K562 (cell line): ENCODE data around the gene GP1BA. TPM values are rescaled to one million over a fixed set of nuclear protein-coding genes. Genes with fewer than 3 reads are reported as not detected.
A peak's percentile ranks its signal among the peaks of the same experiment; 100 is the strongest.

ENCODE experiments used
- ATF7 ChIP-seq: fragments of 450-650 bp; IDR thresholded peaks from 2 replicates; pipeline ENCODE4 v1.7.1; 2014; ENCODE audit warnings: mild to moderate bottlenecking, moderate library complexity
- C11orf30 ChIP-seq: fragments of 450-650 bp; IDR thresholded peaks from 2 replicates; pipeline ENCODE4 v1.6.1; 2016; ENCODE audit warnings: low read depth, mild to moderate bottlenecking
- CSDE1 ChIP-seq, 2 experiments: fragments of 450-650 bp; IDR thresholded peaks; 2 replicates each; pipeline ENCODE4 v1.6.1; 2016; ENCODE audit warnings: mild to moderate bottlenecking in 1 of 2
- POLR2B ChIP-seq: fragments of 450-650 bp; IDR thresholded peaks from 2 replicates; pipeline ENCODE4 v1.6.1; 2018; ENCODE audit warnings: low read depth; ENCODE audit not compliant: partially characterized antibody
- RAD51 ChIP-seq: fragments of 450-650 bp; IDR thresholded peaks from 2 replicates; pipeline ENCODE4 v1.7.1; 2016; ENCODE audit warnings: low read depth, mild to moderate bottlenecking, borderline replicate concordance
- SMAD1 ChIP-seq: fragments of 150-350 bp; IDR thresholded peaks from 2 replicates; pipeline ENCODE4 v1.6.1; 2014; ENCODE audit warnings: low read length, low read depth; ENCODE audit not compliant: partially characterized antibody
- TARDBP ChIP-seq: fragments of 450-650 bp; IDR thresholded peaks from 2 replicates; pipeline ENCODE4 v1.6.1; 2016
- TSC22D4 ChIP-seq: fragments of 450-650 bp; IDR thresholded peaks from 2 replicates; pipeline ENCODE4 v1.6.1; 2016; ENCODE audit warnings: missing genetic modification characterization, missing biosample characterization, control low read depth
- YY1 ChIP-seq, 3 experiments: IDR thresholded peaks; 2 replicates each; pipeline ENCODE4 v1.6.1; 2011; ENCODE audit warnings: low read length in 2 of 3, mild to moderate bottlenecking in 2 of 3, moderate library complexity in 2 of 3, borderline replicate concordance in 1 of 3, control low read depth in 1 of 3, low read depth in 1 of 3; ENCODE audit not compliant: insufficient read depth in 3 of 3, insufficient replicate concordance in 2 of 3, control insufficient read depth in 1 of 3, insufficient read length in 1 of 3; ENCODE audit errors: extremely low read depth in 1 of 3
- ZNF586 ChIP-seq: fragments of 450-650 bp; formaldehyde crosslinking; conservative IDR thresholded peaks from 2 replicates; pipeline ENCODE4 v1.4.0; 2020; ENCODE audit warnings: mild to moderate bottlenecking, moderate library complexity
- polyA plus RNA-seq, 8 experiments: library from polyadenylated mRNA; depleted of rRNA in 4 of 8; stranded (reverse) in 5 of 8; unstranded in 3 of 8; fragments of >200 nt; fragmentation: Nextera tagmentation in 2 of 8; fragmentation: Illumina TruSeq in 1 of 8; extraction: Ambion mirVana in 2 of 8; extraction: Trizol in 1 of 8; gene quantifications; 2 replicates each; pipeline versions ENCODE4 v1.2.1 to v1.2.3, GENCODE V29; 2011 to 2014; ENCODE audit warnings: inconsistent platforms in 1 of 8, missing spikeins in 1 of 8
- total RNA-seq, 7 experiments: library from RNA; depleted of rRNA in 6 of 7; stranded (reverse); fragments of >200 nt in 6 of 7; fragmentation: Illumina TruSeq in 2 of 7; extraction: Trizol in 2 of 7; gene quantifications; 2 replicates each; pipeline versions ENCODE4 v1.2.1 to v1.2.3, GENCODE V29; 2011 to 2021; ENCODE audit warnings: low replicate concordance in 1 of 7
- TF ChIP-seq, protein P1 (sequence below): fragments of 450-650 bp; IDR thresholded peaks from 2 replicates; pipeline ENCODE4 v1.6.1; 2016; ENCODE audit warnings: mild to moderate bottlenecking, moderate library complexity
- TF ChIP-seq, protein P2 (sequence below): sonication (generic); formaldehyde crosslinking; IDR thresholded peaks from 2 replicates; pipeline ENCODE4 v1.8.0; 2022; ENCODE audit warnings: missing genetic modification reagents, mild to moderate bottlenecking, moderate library complexity, borderline replicate concordance

GP1BA gene
- total and polyA plus RNA-seq, 9 of the 15 experiments (the other 6 are each of a cell fraction or from before 2014, with no cell fraction given), result 0.01 TPM; not detected in 8

DNA sequence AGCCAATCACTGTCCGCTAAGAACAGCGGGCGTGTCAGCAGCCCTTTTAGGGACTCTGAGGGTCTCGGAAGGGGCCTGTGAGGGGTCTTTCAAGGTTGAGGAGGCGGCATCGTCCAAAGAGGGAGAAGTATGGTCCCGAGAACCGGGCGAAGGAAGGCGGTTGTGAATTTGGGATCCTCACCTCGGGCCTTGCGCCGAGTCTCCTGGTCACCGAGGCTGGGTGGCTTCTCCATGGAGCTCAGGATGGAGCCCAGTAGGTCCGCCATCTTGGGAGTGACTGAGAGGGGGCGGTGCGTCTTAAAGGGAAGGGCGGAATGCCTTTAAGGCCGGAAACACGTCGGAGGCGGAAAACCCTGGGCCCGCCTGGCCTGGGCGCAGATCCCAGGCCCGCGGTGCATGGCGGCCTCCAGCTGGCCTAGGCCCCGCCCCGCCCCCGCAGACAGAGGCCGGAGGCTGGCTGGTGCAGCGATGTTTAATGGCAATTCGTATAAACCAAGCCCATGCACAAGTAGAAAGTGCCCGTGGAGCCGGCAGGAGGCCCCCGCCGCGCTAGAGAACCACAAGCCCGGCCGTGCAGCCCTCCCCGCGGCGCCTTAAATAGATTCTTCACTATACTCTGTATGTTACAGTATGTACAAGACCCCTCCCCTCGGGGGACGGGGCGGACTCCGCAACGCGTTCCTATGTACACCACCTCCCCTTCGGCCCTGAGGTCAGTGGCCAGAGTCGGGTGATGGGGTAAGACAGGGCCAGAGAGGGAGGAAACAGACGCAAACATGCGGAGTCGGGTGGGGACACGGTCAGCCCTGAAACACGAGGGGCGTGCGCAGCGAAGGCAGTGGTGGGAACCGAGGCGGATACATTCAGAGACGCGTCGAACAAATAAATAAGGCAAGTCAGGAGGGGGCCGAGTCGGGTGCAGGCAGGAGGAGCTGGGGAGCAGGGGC lies 35.7 kb downstream of the GP1BA start, which contains the start of gene SPAG7 (continued):
- TF ChIP-seq ZNF586, result no peak
- 0 out of 2 replicates have a peak, but pooled peaks have one; percentile 62 for TF ChIP-seq ATF7
- TF ChIP-seq TARDBP, result no peak
- peak; percentile 56; the same call in 1 of the 2 replicates for TF ChIP-seq C11orf30
- peak; percentile 78 for TF ChIP-seq POLR2B
- TF ChIP-seq TSC22D4 (tag), result no peak
- no peak for TF ChIP-seq CSDE1 (IDR thresholded peaks at IDR 0.05)
- TF ChIP-seq, protein P1, sequence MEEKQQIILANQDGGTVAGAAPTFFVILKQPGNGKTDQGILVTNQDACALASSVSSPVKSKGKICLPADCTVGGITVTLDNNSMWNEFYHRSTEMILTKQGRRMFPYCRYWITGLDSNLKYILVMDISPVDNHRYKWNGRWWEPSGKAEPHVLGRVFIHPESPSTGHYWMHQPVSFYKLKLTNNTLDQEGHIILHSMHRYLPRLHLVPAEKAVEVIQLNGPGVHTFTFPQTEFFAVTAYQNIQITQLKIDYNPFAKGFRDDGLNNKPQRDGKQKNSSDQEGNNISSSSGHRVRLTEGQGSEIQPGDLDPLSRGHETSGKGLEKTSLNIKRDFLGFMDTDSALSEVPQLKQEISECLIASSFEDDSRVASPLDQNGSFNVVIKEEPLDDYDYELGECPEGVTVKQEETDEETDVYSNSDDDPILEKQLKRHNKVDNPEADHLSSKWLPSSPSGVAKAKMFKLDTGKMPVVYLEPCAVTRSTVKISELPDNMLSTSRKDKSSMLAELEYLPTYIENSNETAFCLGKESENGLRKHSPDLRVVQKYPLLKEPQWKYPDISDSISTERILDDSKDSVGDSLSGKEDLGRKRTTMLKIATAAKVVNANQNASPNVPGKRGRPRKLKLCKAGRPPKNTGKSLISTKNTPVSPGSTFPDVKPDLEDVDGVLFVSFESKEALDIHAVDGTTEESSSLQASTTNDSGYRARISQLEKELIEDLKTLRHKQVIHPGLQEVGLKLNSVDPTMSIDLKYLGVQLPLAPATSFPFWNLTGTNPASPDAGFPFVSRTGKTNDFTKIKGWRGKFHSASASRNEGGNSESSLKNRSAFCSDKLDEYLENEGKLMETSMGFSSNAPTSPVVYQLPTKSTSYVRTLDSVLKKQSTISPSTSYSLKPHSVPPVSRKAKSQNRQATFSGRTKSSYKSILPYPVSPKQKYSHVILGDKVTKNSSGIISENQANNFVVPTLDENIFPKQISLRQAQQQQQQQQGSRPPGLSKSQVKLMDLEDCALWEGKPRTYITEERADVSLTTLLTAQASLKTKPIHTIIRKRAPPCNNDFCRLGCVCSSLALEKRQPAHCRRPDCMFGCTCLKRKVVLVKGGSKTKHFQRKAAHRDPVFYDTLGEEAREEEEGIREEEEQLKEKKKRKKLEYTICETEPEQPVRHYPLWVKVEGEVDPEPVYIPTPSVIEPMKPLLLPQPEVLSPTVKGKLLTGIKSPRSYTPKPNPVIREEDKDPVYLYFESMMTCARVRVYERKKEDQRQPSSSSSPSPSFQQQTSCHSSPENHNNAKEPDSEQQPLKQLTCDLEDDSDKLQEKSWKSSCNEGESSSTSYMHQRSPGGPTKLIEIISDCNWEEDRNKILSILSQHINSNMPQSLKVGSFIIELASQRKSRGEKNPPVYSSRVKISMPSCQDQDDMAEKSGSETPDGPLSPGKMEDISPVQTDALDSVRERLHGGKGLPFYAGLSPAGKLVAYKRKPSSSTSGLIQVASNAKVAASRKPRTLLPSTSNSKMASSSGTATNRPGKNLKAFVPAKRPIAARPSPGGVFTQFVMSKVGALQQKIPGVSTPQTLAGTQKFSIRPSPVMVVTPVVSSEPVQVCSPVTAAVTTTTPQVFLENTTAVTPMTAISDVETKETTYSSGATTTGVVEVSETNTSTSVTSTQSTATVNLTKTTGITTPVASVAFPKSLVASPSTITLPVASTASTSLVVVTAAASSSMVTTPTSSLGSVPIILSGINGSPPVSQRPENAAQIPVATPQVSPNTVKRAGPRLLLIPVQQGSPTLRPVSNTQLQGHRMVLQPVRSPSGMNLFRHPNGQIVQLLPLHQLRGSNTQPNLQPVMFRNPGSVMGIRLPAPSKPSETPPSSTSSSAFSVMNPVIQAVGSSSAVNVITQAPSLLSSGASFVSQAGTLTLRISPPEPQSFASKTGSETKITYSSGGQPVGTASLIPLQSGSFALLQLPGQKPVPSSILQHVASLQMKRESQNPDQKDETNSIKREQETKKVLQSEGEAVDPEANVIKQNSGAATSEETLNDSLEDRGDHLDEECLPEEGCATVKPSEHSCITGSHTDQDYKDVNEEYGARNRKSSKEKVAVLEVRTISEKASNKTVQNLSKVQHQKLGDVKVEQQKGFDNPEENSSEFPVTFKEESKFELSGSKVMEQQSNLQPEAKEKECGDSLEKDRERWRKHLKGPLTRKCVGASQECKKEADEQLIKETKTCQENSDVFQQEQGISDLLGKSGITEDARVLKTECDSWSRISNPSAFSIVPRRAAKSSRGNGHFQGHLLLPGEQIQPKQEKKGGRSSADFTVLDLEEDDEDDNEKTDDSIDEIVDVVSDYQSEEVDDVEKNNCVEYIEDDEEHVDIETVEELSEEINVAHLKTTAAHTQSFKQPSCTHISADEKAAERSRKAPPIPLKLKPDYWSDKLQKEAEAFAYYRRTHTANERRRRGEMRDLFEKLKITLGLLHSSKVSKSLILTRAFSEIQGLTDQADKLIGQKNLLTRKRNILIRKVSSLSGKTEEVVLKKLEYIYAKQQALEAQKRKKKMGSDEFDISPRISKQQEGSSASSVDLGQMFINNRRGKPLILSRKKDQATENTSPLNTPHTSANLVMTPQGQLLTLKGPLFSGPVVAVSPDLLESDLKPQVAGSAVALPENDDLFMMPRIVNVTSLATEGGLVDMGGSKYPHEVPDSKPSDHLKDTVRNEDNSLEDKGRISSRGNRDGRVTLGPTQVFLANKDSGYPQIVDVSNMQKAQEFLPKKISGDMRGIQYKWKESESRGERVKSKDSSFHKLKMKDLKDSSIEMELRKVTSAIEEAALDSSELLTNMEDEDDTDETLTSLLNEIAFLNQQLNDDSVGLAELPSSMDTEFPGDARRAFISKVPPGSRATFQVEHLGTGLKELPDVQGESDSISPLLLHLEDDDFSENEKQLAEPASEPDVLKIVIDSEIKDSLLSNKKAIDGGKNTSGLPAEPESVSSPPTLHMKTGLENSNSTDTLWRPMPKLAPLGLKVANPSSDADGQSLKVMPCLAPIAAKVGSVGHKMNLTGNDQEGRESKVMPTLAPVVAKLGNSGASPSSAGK, result peak; percentile 84
- no peak for TF ChIP-seq RAD51
- TF ChIP-seq, protein P2, sequence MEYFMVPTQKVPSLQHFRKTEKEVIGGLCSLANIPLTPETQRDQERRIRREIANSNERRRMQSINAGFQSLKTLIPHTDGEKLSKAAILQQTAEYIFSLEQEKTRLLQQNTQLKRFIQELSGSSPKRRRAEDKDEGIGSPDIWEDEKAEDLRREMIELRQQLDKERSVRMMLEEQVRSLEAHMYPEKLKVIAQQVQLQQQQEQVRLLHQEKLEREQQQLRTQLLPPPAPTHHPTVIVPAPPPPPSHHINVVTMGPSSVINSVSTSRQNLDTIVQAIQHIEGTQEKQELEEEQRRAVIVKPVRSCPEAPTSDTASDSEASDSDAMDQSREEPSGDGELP (CRISPR knock-in tag), result peak; percentile 99
- TF ChIP-seq SMAD1, result peak; percentile 44
- TF ChIP-seq YY1 (IDR thresholded peaks at IDR 0.05; ENCODE audit: borderline replicate concordance in 1 of 3, control insufficient read depth in 1 of 3, extremely low read depth in 1 of 3, insufficient read depth in 3 of 3, insufficient read length in 1 of 3, insufficient replicate concordance in 2 of 3, low read depth in 1 of 3, low read length in 2 of 3), result peak; percentile 84 to 97 (median 95)
